ENCODE measurements around the gene MEPCE. TPM values are rescaled to one million over a fixed set of nuclear protein-coding genes. Genes with fewer than 3 reads are reported as not detected.
A peak's percentile ranks its signal among the peaks of the same experiment; 100 is the strongest.

MEPCE gene
- total RNA-seq, 1 donor from 2014 or later: 36.3 TPM

GRCh38 chr7:100432621-100433275, 3.1 kb downstream of the MEPCE start:
- Histone ChIP-seq H3K27ac (no peak overlapping the region), H3K9me3 (no peaks in the 10 kb centered on the region), H3K4me3 (no peak overlapping the region), H3K27me3 (no peaks in the 10 kb centered on the region), H3K36me3 (peaks cover 28% of the 10 kb centered on the region), H3K4me1 (peaks cover 46% of the 10 kb centered on the region)
- TF ChIP-seq CTCF (IDR thresholded peaks at IDR 0.05): no peak
- DNase-seq: no peak
- intact Hi-C loops (cut with DNase I): no loop called here
- no peak for ATAC-seq

GRCh38 chr7:100433276-100433591, 3.6 kb downstream of the MEPCE start:
- DNase-seq (no peak), ATAC-seq (no peak)
- no peak overlapping the region for H3K27ac ChIP-seq
- H3K4me1 ChIP-seq: peaks cover 43% of the 10 kb centered on the region
- TF ChIP-seq CTCF (IDR thresholded peaks at IDR 0.05): no peak
- intact Hi-C loops (cut with DNase I): no loop called here
- no peak overlapping the region for H3K4me3 ChIP-seq
- no peaks in the 10 kb centered on the region for H3K9me3 ChIP-seq
- H3K36me3 ChIP-seq: peaks cover 28% of the 10 kb centered on the region
- H3K27me3 ChIP-seq: no peaks in the 10 kb centered on the region

GRCh38 chr7:100433592-100434296, 4.1 kb downstream of the MEPCE start:
- Histone ChIP-seq H3K27ac (no peak overlapping the region), H3K4me1 (peaks cover 43% of the 10 kb centered on the region)

GRCh38 chr7:100434297-100435144, 4.9 kb downstream of the MEPCE start:
- H3K27ac ChIP-seq: peak overlapping the region; percentile 93
- no peak for TF ChIP-seq CTCF (IDR thresholded peaks at IDR 0.05)
- peaks cover 43% of the 10 kb centered on the region for H3K4me1 ChIP-seq
- peak overlapping the region; percentile 82 for H3K4me3 ChIP-seq
- DNase-seq: no peak
- H3K9me3 ChIP-seq: no peaks in the 10 kb centered on the region
- H3K36me3 ChIP-seq: peaks cover 28% of the 10 kb centered on the region
- intact Hi-C loops (cut with DNase I): no loop called here
- ATAC-seq: no peak
- H3K27me3 ChIP-seq: no peaks in the 10 kb centered on the region

More at GRCh38 chr7:100433592-100434296, 4.1 kb downstream of the MEPCE start:
- Histone ChIP-seq H3K9me3 (no peaks in the 10 kb centered on the region), H3K4me3 (no peak overlapping the region), H3K36me3 (peaks cover 28% of the 10 kb centered on the region), H3K27me3 (no peaks in the 10 kb centered on the region)
- intact Hi-C loops (cut with DNase I): no loop called here
- no peak for TF ChIP-seq CTCF (IDR thresholded peaks at IDR 0.05)
- no peak for DNase-seq
- no peak for ATAC-seq

- peak; percentile 79 for DNase-seq
- Histone ChIP-seq H3K9me3 (no peaks in the 10 kb centered on the region), H3K27me3 (no peaks in the 10 kb centered on the region), H3K4me1 (peaks cover 40% of the 10 kb centered on the region), H3K4me3 (peak overlapping the region; percentile 82), H3K27ac (peak overlapping the region; percentile 93), H3K36me3 (peaks cover 28% of the 10 kb centered on the region)
- intact Hi-C loops (cut with DNase I): no loop called here
- TF ChIP-seq CTCF (IDR thresholded peaks at IDR 0.05): no peak
- ATAC-seq: peak; percentile 58
These were observed 6.0 kb downstream of the MEPCE start for GRCh38 chr7:100435401-100436304.

Data from upper lobe of right lung (tissue), 1 donor.